GM21786 (cell line): Measurements from ENCODE around the gene FRMD3.

Experiments used
- ATAC-seq: cut with Tn5 transposase; IDR thresholded peaks from one replicate; pipeline ENCODE4 v1.9.1; 2021; ENCODE audit not compliant: unreplicated experiment

The FRMD3 gene

DNA sequence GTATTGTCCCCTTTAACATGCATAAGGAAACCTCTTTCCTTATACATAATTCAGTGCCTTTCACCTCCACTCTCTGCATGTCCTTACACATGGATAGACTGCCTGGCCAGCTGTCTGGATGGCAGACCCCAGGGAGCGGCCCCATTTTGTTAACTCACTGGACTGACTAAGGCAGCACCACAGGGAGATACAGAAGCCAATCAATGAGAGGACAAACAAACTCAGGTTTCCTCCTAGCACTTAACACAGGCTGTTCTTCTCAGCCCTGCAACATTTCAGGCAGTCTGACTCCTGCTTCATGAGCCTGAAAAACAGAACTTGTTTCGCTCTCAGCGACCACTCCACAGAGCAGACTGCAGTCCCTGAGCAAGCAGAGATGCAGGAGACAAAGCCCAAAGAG, 339.8 kb downstream of the FRMD3 start:
- no peak for ATAC-seq

DNA sequence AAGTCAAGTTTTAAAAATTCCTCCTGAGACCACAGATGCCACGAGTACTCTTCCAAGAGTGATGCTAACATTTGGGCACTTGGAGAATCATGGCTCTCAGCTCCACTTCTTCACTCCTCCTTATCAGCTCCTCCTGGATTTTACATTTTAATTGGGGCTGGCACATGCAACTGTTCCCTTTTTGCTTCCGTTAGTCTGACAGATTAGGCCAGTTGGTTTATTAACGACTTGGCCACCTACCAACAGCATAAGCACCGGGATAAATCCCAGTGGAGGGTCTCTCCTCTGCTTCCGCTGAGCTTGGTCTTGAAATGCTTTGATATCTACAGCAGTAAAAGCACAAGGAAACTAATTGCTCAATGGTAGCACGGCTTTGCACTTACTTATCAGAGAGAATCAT, 340.6 kb downstream of the FRMD3 start:
- no peak for ATAC-seq

DNA sequence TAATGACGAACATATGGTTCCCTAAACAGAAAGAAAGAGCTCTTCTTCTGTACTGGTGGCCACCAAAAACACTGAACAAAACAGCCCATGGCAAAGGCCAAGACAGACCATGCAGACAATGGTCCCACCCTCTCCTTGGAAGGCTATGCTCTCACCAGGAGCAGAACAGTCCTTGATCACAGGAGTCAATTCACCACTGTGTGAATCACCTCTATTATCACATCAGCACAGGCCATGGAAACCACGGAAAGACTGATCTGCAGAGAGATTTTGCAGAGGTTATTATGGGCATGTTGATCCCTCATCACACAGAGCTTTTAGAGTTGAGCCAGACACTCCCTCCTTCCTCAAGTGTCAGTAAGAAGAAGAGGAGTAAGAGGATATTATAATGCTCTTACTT, 341.3 kb downstream of the FRMD3 start:
- no peak for ATAC-seq
